Astrocyte of the spinal cord (primary cell): Measurements from ENCODE around the gene IQCK.

Experiments used
- DNase-seq: peaks from one replicate; pipeline ENCODE4 v3.0.0; 2011; ENCODE audit warnings: low read depth, low spot score
- H3K4me3 ChIP-seq: 2 replicates; pipeline ENCODE4 v1.5.1; 2011; ENCODE audit warnings: low read depth, mild to moderate bottlenecking, low read length, moderate library complexity
- in situ Hi-C: cut with HindIII; loops from 2 replicates; pipeline ENCODE4 v1.10.0; 2017; ENCODE audit warnings: low sequenced_read_pairs
- TF ChIP-seq, protein P1 (sequence below): IDR thresholded peaks from 2 replicates; pipeline ENCODE4 v1.5.1; 2012; ENCODE audit warnings: low read depth, mild to moderate bottlenecking, low read length, inconsistent platforms

IQCK gene

DNA sequence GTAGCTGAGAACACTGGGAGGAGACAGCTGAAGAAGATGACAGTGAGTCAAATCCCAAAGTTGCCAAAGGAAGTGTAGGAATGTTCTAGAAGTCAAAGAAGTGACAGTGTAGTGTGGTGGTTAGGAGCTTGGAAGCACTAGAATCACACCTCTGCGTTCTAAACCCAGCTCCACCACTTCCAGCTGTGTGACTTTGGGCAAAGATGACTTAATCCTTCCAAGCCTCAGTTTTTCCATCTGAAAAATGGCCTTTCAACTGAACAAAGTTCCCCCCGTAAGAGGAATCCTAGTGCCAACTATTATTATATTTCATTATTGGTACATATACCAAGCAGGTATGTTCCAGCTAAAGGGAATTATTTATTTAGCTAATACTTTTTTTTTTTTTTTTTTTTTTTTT lies 56.0 kb downstream of the IQCK start:
- H3K4me3 ChIP-seq = no peak overlapping the region
- TF ChIP-seq, protein P1, sequence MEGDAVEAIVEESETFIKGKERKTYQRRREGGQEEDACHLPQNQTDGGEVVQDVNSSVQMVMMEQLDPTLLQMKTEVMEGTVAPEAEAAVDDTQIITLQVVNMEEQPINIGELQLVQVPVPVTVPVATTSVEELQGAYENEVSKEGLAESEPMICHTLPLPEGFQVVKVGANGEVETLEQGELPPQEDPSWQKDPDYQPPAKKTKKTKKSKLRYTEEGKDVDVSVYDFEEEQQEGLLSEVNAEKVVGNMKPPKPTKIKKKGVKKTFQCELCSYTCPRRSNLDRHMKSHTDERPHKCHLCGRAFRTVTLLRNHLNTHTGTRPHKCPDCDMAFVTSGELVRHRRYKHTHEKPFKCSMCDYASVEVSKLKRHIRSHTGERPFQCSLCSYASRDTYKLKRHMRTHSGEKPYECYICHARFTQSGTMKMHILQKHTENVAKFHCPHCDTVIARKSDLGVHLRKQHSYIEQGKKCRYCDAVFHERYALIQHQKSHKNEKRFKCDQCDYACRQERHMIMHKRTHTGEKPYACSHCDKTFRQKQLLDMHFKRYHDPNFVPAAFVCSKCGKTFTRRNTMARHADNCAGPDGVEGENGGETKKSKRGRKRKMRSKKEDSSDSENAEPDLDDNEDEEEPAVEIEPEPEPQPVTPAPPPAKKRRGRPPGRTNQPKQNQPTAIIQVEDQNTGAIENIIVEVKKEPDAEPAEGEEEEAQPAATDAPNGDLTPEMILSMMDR = no peak
- in situ Hi-C loops = no loop called here
- no peak for DNase-seq

DNA sequence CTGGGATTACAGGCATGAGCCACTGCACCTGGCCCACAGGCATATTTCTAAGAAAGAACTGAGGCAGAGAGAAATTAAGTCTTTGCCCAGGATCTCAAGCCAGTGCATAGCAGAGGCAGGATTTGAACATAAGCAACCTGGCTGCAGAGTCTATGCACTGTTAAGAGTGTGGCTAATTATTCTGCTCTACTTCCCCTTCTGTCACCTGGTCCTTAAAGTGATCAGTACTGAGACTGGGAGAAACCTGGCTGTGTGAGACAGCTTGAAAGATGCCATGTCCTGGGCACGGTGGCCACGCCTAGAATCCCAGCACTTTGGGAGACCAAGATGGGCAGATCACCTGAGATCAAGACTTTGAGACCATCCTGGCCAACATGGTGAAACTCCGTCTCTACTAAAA lies 58.1 kb downstream of the IQCK start:
- TF ChIP-seq, protein P1 = no peak
- DNase-seq = no peak
- in situ Hi-C loops = no loop called here
- H3K4me3 ChIP-seq = no peak overlapping the region

DNA sequence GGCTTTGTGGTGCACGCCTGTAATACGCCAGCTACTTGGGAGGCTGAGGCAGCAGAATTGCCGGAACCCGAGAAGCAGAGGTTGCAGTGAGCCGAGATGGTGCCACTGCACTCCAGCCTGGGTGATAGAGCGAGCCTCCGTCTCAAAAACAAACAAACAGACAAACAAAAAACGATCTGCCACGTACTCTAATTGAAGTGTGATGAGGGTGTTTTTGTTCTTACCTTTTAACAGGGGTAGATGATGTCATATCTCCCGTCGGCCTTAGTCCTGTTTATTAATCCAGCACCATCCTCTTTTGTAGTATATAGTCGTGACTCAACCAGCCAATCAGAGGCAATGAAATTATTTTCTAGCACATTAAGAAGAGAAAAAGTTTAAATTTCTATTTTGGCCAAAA lies 58.5 kb downstream of the IQCK start:
- TF ChIP-seq, protein P1 = no peak
- H3K4me3 ChIP-seq = no peak overlapping the region
- no peak for DNase-seq
- in situ Hi-C loops = no loop called here

DNA sequence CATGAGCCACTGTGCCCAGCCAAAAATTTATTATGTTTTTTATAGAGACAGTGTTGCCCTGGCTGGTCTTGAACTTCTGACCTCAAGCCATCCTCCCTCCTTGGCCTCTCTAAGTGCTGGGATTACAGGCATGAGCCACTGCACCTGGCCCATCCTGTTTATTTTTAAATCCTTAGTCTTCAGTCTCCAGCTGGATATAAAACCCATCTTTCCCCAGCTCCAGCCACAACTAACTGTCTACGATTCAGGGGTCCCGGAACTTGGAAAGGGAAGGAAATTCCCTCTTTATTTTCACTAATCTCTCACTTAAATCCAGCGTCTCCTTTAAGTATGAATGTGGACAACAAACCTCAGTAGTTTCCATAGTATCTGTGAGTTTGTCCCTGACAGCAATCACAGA lies 62.2 kb downstream of the IQCK start:
- H3K4me3 ChIP-seq = no peak overlapping the region
- in situ Hi-C loops = no loop called here
- TF ChIP-seq, protein P1 = no peak
- DNase-seq = no peak

DNA sequence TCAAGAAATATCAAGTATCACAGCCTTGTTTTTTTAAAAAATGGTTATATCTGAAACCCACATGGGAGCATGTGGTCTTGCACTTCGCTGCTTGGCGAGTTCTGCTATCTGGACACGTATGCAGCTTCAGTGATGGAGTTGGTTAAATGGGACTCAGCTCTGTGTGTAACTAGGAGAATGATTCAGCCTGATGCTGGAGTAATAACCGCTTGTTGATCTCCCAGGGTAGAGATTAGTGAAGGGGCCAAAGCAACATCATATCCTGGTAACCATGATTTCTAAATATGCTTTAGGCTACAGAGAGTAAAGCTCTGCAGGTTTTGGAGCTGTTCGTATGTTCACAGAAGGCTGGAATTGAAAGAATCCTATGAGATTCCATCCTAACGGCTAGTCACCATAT lies 63.2 kb downstream of the IQCK start:
- in situ Hi-C loops = no loop called here
- no peak overlapping the region for H3K4me3 ChIP-seq
- TF ChIP-seq, protein P1 = no peak
- peak; percentile 16 for DNase-seq

DNA sequence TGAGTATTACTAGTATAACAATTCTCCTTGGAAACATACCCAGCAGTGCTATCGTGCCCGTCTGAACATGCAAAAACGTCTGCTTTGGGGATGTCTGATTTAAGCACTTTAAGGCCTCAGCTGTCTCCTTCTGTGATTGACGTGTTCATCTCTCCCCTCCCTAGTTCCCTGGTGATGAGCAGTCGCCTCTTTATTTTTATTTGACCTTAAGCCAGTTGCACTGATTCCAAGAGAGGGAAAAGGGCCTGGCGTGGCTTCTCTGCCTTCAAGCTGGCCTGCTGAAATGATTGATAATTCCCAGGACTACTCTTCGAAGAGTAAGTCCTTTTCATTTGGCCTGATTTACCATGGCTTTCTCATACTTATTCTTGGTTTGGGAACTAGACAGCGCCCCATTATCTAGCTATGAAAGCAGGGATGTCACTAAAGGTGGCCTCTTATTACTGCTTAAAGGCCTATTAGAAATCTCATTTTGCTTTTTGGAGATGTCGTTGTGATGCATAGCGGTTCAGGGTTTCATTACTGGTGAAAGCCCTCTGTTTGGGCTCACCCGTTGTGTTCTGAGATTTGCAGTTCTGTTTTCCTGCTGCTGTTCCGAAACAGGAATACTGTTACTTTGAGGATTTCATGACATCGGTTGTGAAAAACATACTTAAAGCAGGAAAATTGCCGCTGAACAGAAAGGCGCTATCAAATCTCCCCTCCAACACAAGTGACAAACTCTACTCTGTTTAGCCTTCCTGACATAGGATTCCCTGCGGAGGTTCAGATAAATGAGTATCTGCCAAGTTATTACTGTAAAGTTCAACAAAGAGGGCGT lies 65.5 kb downstream of the IQCK start:
- in situ Hi-C loops = no loop called here
- TF ChIP-seq, protein P1 = no peak
- no peak overlapping the region for H3K4me3 ChIP-seq
- DNase-seq = no peak
